Measurements from ENCODE around the gene HSPH1. TPM values are rescaled to one million over a fixed set of nuclear protein-coding genes. Genes with fewer than 3 reads are reported as not detected.

The HSPH1 gene
- total and polyA plus RNA-seq, 10 of the 15 experiments (the other 5 are each of a cell fraction or from before 2014, with no cell fraction given): 40.2 to 159 (median 92.6) TPM

- TF ChIP-seq FOS (IDR thresholded peaks at IDR 0.05; ENCODE audit: borderline replicate concordance, extremely low read depth, insufficient read length) (no peak), CBFB (IDR thresholded peaks at IDR 0.05; ENCODE audit: low read depth) (no peak), CEBPB (IDR thresholded peaks at IDR 0.05; ENCODE audit: borderline replicate concordance in 1 of 2, low read depth in 2 of 2, low read length in 2 of 2) (no peak)
Observed at GRCh38 chr13:31092646-31093045, 69.1 kb downstream of the HSPH1 start (continued).

- BruUV-seq (replicated peaks): no TSS peak
- Histone ChIP-seq H2AFZ (ENCODE audit: control insufficient read depth, low read depth, low read length) (no peak overlapping the region; the same call in 1 of the 2 replicates), H3K4me3 (no peak overlapping the region), H3K36me3 (ENCODE audit: control insufficient read depth in 2 of 2, insufficient read depth in 2 of 2, low read length in 1 of 2) (no peaks in the 10 kb centered on the region), H3K27ac (ENCODE audit: control insufficient read depth, insufficient read depth) (no peak overlapping the region), H3K79me2 (ENCODE audit: control insufficient read depth, insufficient read depth, low read length) (no peaks in the 10 kb centered on the region), H3K9me3 (replicated peaks; ENCODE audit: control insufficient read depth, insufficient read depth, low read length) (no peaks in the 10 kb centered on the region), H3K27me3 (replicated peaks in 1 of 2; ENCODE audit: control insufficient read depth in 2 of 2, insufficient read depth in 2 of 2, low read length in 1 of 2) (peaks cover 0 to 3% of the 10 kb centered on the region in 2 experiments; a peak in 3 of 4 replicates), H3K4me1 (ENCODE audit: control insufficient read depth, insufficient read depth, low read length) (no peaks in the 10 kb centered on the region; the same call in 1 of the 2 replicates), H3K9ac (ENCODE audit: control insufficient read depth, insufficient read depth, low read length) (no peak overlapping the region), H4K20me1 (ENCODE audit: control insufficient read depth, insufficient read depth) (no peaks in the 10 kb centered on the region; the same call in 1 of the 2 replicates), H3K4me2 (ENCODE audit: control insufficient read depth, insufficient read depth) (no peak overlapping the region)
- ATAC-seq (no peak), FAIRE-seq (no peak), DNase-seq (ENCODE audit: low read depth, low spot score) (no peak)
- WGBS (ENCODE audit: insufficient coverage, insufficient replicate concordance, low lambda C conversion rate, missing lambda C conversion rate): 30% methylated on average over 16 of the region's 16 CpGs
- ChIA-PET POLR2A (interaction anchor here (0.6 kb wide), 1 partner anchor 286 kb away, joined by 3 read pairs; no protein-coding TSS in a partner anchor), SMC1A (ENCODE audit: uncharacterized antibody, unreplicated experiment) (interaction anchor here (0.6 kb wide), 1 partner anchor 946 kb away, joined by 3 read pairs; no protein-coding TSS in a partner anchor), RAD21 (ENCODE audit: unreplicated experiment) (no interaction called here), CTCF (no interaction called here)
- intact Hi-C loops (cut with micrococcal nuclease; ENCODE audit: unreplicated experiment) (no loop called here), in situ Hi-C loops (cut with MboI) (no loop called here)
- TF ChIP-seq RUNX3 (IDR thresholded peaks at IDR 0.05; ENCODE audit: low read length) (no peak), RAD21 (IDR thresholded peaks at IDR 0.05; ENCODE audit: insufficient read depth, low read depth, low read length) (no peak), CBFB (IDR thresholded peaks at IDR 0.05; ENCODE audit: low read depth) (no peak), CREM (IDR thresholded peaks at IDR 0.05; ENCODE audit: low read depth) (no peak), JUND (IDR thresholded peaks at IDR 0.05; ENCODE audit: low read depth, low read length) (no peak), ZBED1 (IDR thresholded peaks at IDR 0.05; ENCODE audit: borderline replicate concordance) (no peak), ZNF592 (IDR thresholded peaks at IDR 0.05) (no peak), PKNOX1 (IDR thresholded peaks at IDR 0.05) (no peak), IRF3 (IDR thresholded peaks at IDR 0.05) (no peak), EED (IDR thresholded peaks at IDR 0.05; ENCODE audit: low read depth) (no peak)
Observed at GRCh38 chr13:31090961-31091624, 70.6 kb downstream of the HSPH1 start.
